ENCODE results near the gene OTUB2.

- TF ChIP-seq CTCF (IDR thresholded peaks at IDR 0.05) (no peak), POLR2A (IDR thresholded peaks at IDR 0.05; ENCODE audit: low read depth) (no peak), POLR2AphosphoS5 (IDR thresholded peaks at IDR 0.05) (no peak)
Observed at GRCh38 chr14:94026889-94027469, 839 bp downstream of the OTUB2 start.
